Esophagus muscularis mucosa (tissue), 4 donors: ENCODE results near the gene MALL. TPM values are rescaled to one million over a fixed set of nuclear protein-coding genes. Genes with fewer than 3 reads are reported as not detected.
"Not testable (repeated sequence)": the region's sequence is repeated elsewhere in the genome, so short reads cannot be mapped to it uniquely, and the experiment has no call there.

ENCODE experiments used
- DNase-seq: peaks from one replicate; pipeline ENCODE4 v3.0.0-alpha.2; 2017; ENCODE audit errors: extremely low spot score
- H3K27ac ChIP-seq, 4 donors: fragments of 200-600 bp; sonication (generic); replicated peaks in 1 of 4; 1 replicate in 3 of 4; 2 replicates in 1 of 4; pipeline ENCODE4 v1.5.1; 2016 to 2019; ENCODE audit warnings: mild to moderate bottlenecking in 1 of 4
- H3K27me3 ChIP-seq, 4 donors: fragments of 200-600 bp; sonication (generic); one replicate each; pipeline versions ENCODE4 v1.5.1 to v1.6.0; 2016 to 2019
- H3K36me3 ChIP-seq, 4 donors: fragments of 200-600 bp; sonication (generic); one replicate each; pipeline ENCODE4 v1.5.1; 2016 to 2019
- H3K4me1 ChIP-seq, 4 donors: fragments of 200-600 bp; sonication (generic); one replicate each; pipeline ENCODE4 v1.5.1; 2016 to 2019
- H3K4me3 ChIP-seq, 4 donors: fragments of 200-600 bp; sonication (generic); 1 replicate in 2 of 4; 2 replicates in 2 of 4; pipeline ENCODE4 v1.5.1; 2016 to 2019; ENCODE audit warnings: mild to moderate bottlenecking in 4 of 4, moderate library complexity in 1 of 4
- H3K9me3 ChIP-seq, 4 donors: fragments of 200-600 bp; sonication (generic); 1 replicate in 3 of 4; 2 replicates in 1 of 4; pipeline ENCODE4 v1.5.1; 2016 to 2019
- EP300 ChIP-seq: sonication (generic); formaldehyde crosslinking; IDR thresholded peaks from one replicate; pipeline ENCODE4 v1.6.1; 2017; ENCODE audit warnings: antibody characterized with exemption
- POLR2A ChIP-seq: fragments of 450-650 bp; IDR thresholded peaks from one replicate; pipeline ENCODE4 v1.6.1; 2017; ENCODE audit warnings: antibody characterized with exemption, moderate library complexity, mild to moderate bottlenecking, low read depth
- POLR2AphosphoS5 ChIP-seq, 2 donors: sonication (generic); formaldehyde crosslinking; IDR thresholded peaks; one replicate each; pipeline ENCODE4 v1.6.1; 2017; ENCODE audit warnings: antibody characterized with exemption in 2 of 2
- WGBS: methylation state at CpG from one replicate; pipeline ENCODE4 v1.1.5; 2018; 5-methylcytosine and 5-hydroxymethylcytosine counted together
- intact Hi-C: fragments of 100-400 bp; cut with DNase I; formaldehyde crosslinking; loops from one replicate; pipeline ENCODE4 v1.15.1; 2023
- total RNA-seq, 4 donors: library from RNA; depleted of rRNA; stranded (reverse); fragments of >200 nt; gene quantifications; one replicate each; pipeline versions ENCODE4 v1.1.0 to v1.2.1, GENCODE V29; 2016
- TF ChIP-seq, protein P1 (sequence below), 3 experiments: fragments of 200-600 bp in 2 of 3; fragments of 450-650 bp in 1 of 3; sonication (generic) in 2 of 3; IDR thresholded peaks; one replicate each; pipeline ENCODE4 v1.5.1; 2017 to 2019; ENCODE audit warnings: antibody characterized with exemption in 3 of 3, mild to moderate bottlenecking in 2 of 3, moderate library complexity in 1 of 3

MALL gene
- total RNA-seq, 4 donors from 2014 or later, result 5.0 to 20.4 (median 18.1) TPM

- peak overlapping the region in 2 of 4 donors; percentile 74 for H3K27ac ChIP-seq
- H3K9me3 ChIP-seq, result no peaks in the 10 kb centered on the region
- H3K4me1 ChIP-seq, result peaks cover 18 to 24% (median 21%) of the 10 kb centered on the region in 4 donors
- H3K36me3 ChIP-seq, result no peaks in the 10 kb centered on the region
- intact Hi-C loops, result no loop called here
- WGBS, result 79% methylated on average over 8 of the region's 8 CpGs
- peak; percentile 89 for DNase-seq
- TF ChIP-seq EP300 (no peak), POLR2A (no peak), POLR2AphosphoS5 (IDR thresholded peaks at IDR 0.05) (peak; percentile 13 to 27)
- peak overlapping the region in 3 of 4 donors; percentile 49 to 59 (median 50) for H3K4me3 ChIP-seq
- peaks cover 0 to 52% (median 19%) of the 10 kb centered on the region in 4 donors for H3K27me3 ChIP-seq
Measured at GRCh38 chr2:110113961-110114591, 1.5 kb downstream of the MALL start.

- DNase-seq, H3K36me3 ChIP-seq, intact Hi-C loops, H3K4me1 ChIP-seq, H3K27ac ChIP-seq, H3K4me3 ChIP-seq, H3K9me3 ChIP-seq: not testable (repeated sequence)
- H3K27me3 ChIP-seq, result peaks cover 0 to 29% (median 0%) of the 10 kb centered on the region in 4 donors
- 92% methylated on average over 2 of the region's 2 CpGs for WGBS
Measured at GRCh38 chr2:110108291-110108690, 7.3 kb downstream of the MALL start.

DNA sequence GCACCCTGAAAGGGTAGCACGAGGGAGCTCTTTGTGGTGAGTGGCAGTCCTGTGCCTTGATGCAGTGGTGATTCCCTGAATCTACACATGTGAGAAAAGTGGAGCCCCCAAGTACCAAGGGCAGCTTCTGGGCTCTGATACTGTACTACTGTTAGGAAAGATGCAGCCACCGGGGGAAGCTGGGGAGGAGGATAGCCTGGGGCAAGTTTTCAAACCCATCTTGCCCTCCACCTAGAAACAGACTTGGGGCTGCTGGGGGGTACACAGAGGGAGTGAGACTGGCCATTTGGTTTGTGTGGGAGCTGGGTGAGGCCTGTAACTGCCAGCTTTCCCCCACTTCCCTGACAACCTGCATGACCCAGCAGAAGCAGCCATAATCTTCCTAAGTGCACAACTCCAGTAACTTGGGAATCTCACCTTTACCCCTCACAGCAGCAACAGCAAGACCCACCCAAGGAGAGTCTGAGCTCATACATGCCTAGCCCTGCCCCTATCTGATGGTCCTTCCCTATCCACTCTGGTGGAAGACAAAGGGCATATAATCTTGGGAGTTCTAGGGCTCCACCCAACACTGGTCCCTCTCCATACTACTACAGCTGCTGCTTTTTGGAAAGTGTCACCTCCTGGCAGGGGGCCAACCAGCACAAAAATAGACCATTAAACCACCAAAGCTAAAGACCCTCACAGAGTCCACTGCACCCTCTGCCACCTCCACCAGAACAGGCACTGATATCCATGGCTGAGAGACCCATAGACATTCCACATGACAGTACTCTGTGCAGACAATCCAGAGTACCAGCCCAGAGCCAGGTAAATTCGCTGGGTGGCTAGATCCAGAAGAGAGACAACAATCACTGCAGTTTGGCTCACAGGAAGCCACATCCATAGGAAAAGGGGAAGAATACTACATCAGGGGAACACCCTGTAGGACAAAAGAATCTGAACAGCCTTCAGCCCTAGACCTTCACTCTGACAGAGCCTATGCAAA lies 8.2 kb downstream of the MALL start:
- peak; percentile 42 for DNase-seq
- 93% methylated on average over 3 of the region's 3 CpGs for WGBS
- H3K9me3 ChIP-seq, result no peaks in the 10 kb centered on the region
- TF ChIP-seq EP300 (no peak), POLR2A (no peak), POLR2AphosphoS5 (IDR thresholded peaks at IDR 0.05) (no peak)
- TF ChIP-seq, protein P1, sequence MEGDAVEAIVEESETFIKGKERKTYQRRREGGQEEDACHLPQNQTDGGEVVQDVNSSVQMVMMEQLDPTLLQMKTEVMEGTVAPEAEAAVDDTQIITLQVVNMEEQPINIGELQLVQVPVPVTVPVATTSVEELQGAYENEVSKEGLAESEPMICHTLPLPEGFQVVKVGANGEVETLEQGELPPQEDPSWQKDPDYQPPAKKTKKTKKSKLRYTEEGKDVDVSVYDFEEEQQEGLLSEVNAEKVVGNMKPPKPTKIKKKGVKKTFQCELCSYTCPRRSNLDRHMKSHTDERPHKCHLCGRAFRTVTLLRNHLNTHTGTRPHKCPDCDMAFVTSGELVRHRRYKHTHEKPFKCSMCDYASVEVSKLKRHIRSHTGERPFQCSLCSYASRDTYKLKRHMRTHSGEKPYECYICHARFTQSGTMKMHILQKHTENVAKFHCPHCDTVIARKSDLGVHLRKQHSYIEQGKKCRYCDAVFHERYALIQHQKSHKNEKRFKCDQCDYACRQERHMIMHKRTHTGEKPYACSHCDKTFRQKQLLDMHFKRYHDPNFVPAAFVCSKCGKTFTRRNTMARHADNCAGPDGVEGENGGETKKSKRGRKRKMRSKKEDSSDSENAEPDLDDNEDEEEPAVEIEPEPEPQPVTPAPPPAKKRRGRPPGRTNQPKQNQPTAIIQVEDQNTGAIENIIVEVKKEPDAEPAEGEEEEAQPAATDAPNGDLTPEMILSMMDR (IDR thresholded peaks at IDR 0.05), result no peak
- peaks cover 0 to 29% (median 0%) of the 10 kb centered on the region in 4 donors for H3K27me3 ChIP-seq
- H3K4me3 ChIP-seq, result no peak overlapping the region
- peaks cover 0 to 14% (median 8%) of the 10 kb centered on the region in 4 donors for H3K4me1 ChIP-seq
- H3K27ac ChIP-seq, result no peak overlapping the region
- intact Hi-C loops, result no loop called here
- no peaks in the 10 kb centered on the region for H3K36me3 ChIP-seq

GRCh38 chr2:110106642-110107041 lies 9.0 kb downstream of the MALL start:
- H3K36me3 ChIP-seq, result no peaks in the 10 kb centered on the region
- H3K4me3 ChIP-seq, result no peak overlapping the region
- H3K27ac ChIP-seq, result peak overlapping the region in 1 of 4 donors; percentile 5
- peak; percentile 50 for DNase-seq
- 74% methylated on average over 6 of the region's 6 CpGs for WGBS
- intact Hi-C loops, result no loop called here
- no peak for TF ChIP-seq EP300
- no peak for TF ChIP-seq POLR2A
- TF ChIP-seq POLR2AphosphoS5 (IDR thresholded peaks at IDR 0.05), result no peak
- TF ChIP-seq, protein P1 (IDR thresholded peaks at IDR 0.05), result no peak
- no peaks in the 10 kb centered on the region for H3K9me3 ChIP-seq
- H3K4me1 ChIP-seq, result peaks cover 7 to 22% (median 16%) of the 10 kb centered on the region in 4 donors
- peaks cover 0 to 29% (median 0%) of the 10 kb centered on the region in 4 donors for H3K27me3 ChIP-seq

- no peak for TF ChIP-seq POLR2AphosphoS5 (IDR thresholded peaks at IDR 0.05)
- Histone ChIP-seq H3K9me3 (no peaks in the 10 kb centered on the region), H3K4me1 (peaks cover 15 to 30% (median 24%) of the 10 kb centered on the region in 4 donors), H3K27ac (peak overlapping the region in 1 of 4 donors; percentile 31), H3K4me3 (no peak overlapping the region), H3K27me3 (peaks cover 0 to 29% (median 0%) of the 10 kb centered on the region in 4 donors), H3K36me3 (no peaks in the 10 kb centered on the region)
- intact Hi-C loops, result no loop called here
- peak; percentile 66 for DNase-seq
- WGBS, result 59% methylated on average over 8 of the region's 8 CpGs
Measured at GRCh38 chr2:110105608-110106467, 9.8 kb downstream of the MALL start.
